Mesenchymal stem cell (in vitro differentiated cells and primary cell): ENCODE data around the gene PAF1.

Experiments used
- DNase-seq: peaks from one replicate; pipeline ENCODE4 v3.0.0-alpha.2; 2013
- H2AFZ ChIP-seq: one replicate; pipeline ENCODE4 v1.6.1; 2013; ENCODE audit warnings: low read depth, mild to moderate bottlenecking, control low read depth, inconsistent platforms, low read length, moderate library complexity
- H2AK5ac ChIP-seq: 2 replicates; pipeline ENCODE4 v1.6.1; 2013; ENCODE audit warnings: low read length, moderate library complexity, mild to moderate bottlenecking, inconsistent platforms; ENCODE audit not compliant: severe bottlenecking
- H2BK120ac ChIP-seq: one replicate; pipeline ENCODE4 v1.6.1; 2013; ENCODE audit warnings: low read depth, mild to moderate bottlenecking, inconsistent platforms, low read length, moderate library complexity
- H2BK12ac ChIP-seq, 2 experiments: one replicate each; pipeline ENCODE4 v1.6.1; 2013; ENCODE audit warnings: inconsistent platforms in 2 of 2, low read length in 2 of 2, mild to moderate bottlenecking in 2 of 2, moderate library complexity in 2 of 2, control low read depth in 1 of 2
- H2BK15ac ChIP-seq: one replicate; pipeline ENCODE4 v1.6.1; 2013; ENCODE audit warnings: mild to moderate bottlenecking, low read depth, inconsistent platforms; ENCODE audit not compliant: poor library complexity, severe bottlenecking
- H2BK5ac ChIP-seq: 2 replicates; pipeline ENCODE4 v1.6.1; 2013; ENCODE audit warnings: low read depth, mild to moderate bottlenecking, low read length, control low read depth, inconsistent platforms; ENCODE audit not compliant: poor library complexity, severe bottlenecking
- H3K14ac ChIP-seq, 2 experiments: one replicate each; pipeline ENCODE4 v1.6.1; 2013; ENCODE audit warnings: inconsistent platforms in 2 of 2, low read length in 2 of 2, control low read depth in 1 of 2, mild to moderate bottlenecking in 1 of 2, moderate library complexity in 1 of 2
- H3K18ac ChIP-seq, 2 experiments: one replicate each; pipeline ENCODE4 v1.6.1; 2013; ENCODE audit warnings: inconsistent platforms in 2 of 2, low read length in 2 of 2, control low read depth in 1 of 2, low read depth in 1 of 2, mild to moderate bottlenecking in 1 of 2
- H3K23ac ChIP-seq, 2 experiments: one replicate each; pipeline ENCODE4 v1.6.1; 2013; ENCODE audit warnings: inconsistent platforms in 2 of 2, low read length in 2 of 2, mild to moderate bottlenecking in 2 of 2, moderate library complexity in 2 of 2, control low read depth in 1 of 2
- H3K27ac ChIP-seq: 2 replicates; pipeline ENCODE4 v1.5.1; 2013; ENCODE audit warnings: mild to moderate bottlenecking, moderate library complexity, low read length, control low read depth, inconsistent platforms; ENCODE audit not compliant: poor library complexity, severe bottlenecking
- H3K27me3 ChIP-seq, 2 experiments: 2 replicates each; pipeline versions ENCODE4 v1.6.1 to v1.7.0; 2013; ENCODE audit warnings: low read length in 2 of 2, mild to moderate bottlenecking in 2 of 2, moderate library complexity in 2 of 2, control low read depth in 1 of 2, inconsistent platforms in 1 of 2; ENCODE audit not compliant: control insufficient read depth in 1 of 2, insufficient read depth in 1 of 2
- H3K36me3 ChIP-seq, 2 experiments: 2 replicates each; pipeline versions ENCODE4 v1.6.1 to v1.7.0; 2013; ENCODE audit warnings: low read length in 2 of 2, control low read depth in 1 of 2, inconsistent platforms in 1 of 2, low read depth in 1 of 2, mild to moderate bottlenecking in 1 of 2; ENCODE audit not compliant: insufficient read depth in 2 of 2, control insufficient read depth in 1 of 2
- H3K4ac ChIP-seq, 2 experiments: one replicate each; pipeline ENCODE4 v1.6.1; 2013; ENCODE audit warnings: inconsistent platforms in 2 of 2, low read length in 2 of 2, mild to moderate bottlenecking in 2 of 2, moderate library complexity in 2 of 2, control low read depth in 1 of 2, low read depth in 1 of 2
- H3K4me1 ChIP-seq: 2 replicates; pipeline ENCODE4 v1.6.1; 2013; ENCODE audit warnings: low read depth, low read length, control low read depth; ENCODE audit not compliant: control insufficient read depth, insufficient read depth
- H3K4me2 ChIP-seq: 2 replicates; pipeline ENCODE4 v1.6.1; 2013; ENCODE audit warnings: low read length, mild to moderate bottlenecking, inconsistent platforms; ENCODE audit not compliant: poor library complexity, severe bottlenecking
- H3K4me3 ChIP-seq, 2 experiments: 2 replicates each; pipeline versions ENCODE4 v1.5.1 to v1.7.0; 2013; ENCODE audit warnings: low read length in 2 of 2, mild to moderate bottlenecking in 2 of 2, control low read depth in 1 of 2, low read depth in 1 of 2; ENCODE audit not compliant: insufficient read depth in 1 of 2
- H3K79me1 ChIP-seq: replicated peaks from 2 replicates; pipeline ENCODE4 v1.6.1; 2013; ENCODE audit warnings: mild to moderate bottlenecking, control low read depth, low read length, inconsistent platforms; ENCODE audit not compliant: poor library complexity, severe bottlenecking
- H3K9ac ChIP-seq: 2 replicates; pipeline ENCODE4 v1.7.0; 2013; ENCODE audit warnings: mild to moderate bottlenecking, low read length, moderate library complexity
- H3K9me3 ChIP-seq: 2 replicates; pipeline ENCODE4 v1.7.0; 2013; ENCODE audit warnings: mild to moderate bottlenecking, low read length; ENCODE audit not compliant: control insufficient read depth
- H4K8ac ChIP-seq: one replicate; pipeline ENCODE4 v1.6.1; 2013; ENCODE audit warnings: inconsistent platforms, mild to moderate bottlenecking, low read length, moderate library complexity
- H4K91ac ChIP-seq: one replicate; pipeline ENCODE4 v1.6.1; 2013; ENCODE audit warnings: mild to moderate bottlenecking, low read length, inconsistent platforms
- WGBS: methylation state at CpG from one replicate; pipeline ENCODE4 v1.1.7; 2013; ENCODE audit warnings: mixed read lengths; 5-methylcytosine and 5-hydroxymethylcytosine counted together

The PAF1 gene

DNA sequence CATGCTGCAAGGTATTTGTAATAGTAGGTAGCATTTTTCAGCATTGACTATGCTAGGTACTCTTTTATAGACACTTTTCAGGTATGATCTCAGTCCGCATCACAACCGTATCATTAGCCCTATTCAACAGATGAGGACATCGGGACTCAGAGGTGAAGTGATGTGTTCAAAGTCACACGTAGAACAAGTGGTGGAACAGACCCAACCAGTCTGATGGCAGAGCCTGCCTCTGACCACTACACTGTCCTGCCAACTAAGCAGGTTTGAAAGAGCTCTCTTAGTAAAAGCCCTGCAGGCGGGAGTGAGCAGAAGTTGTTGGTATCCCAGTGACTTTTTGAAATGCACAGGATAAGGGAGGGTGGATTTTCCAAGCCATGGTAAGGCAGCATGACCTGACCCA lies 20.2 kb downstream of the PAF1 start:
- Histone ChIP-seq H3K4ac (no peak overlapping the region), H3K27me3 (no peaks in the 10 kb centered on the region), H3K9me3 (no peaks in the 10 kb centered on the region), H2BK15ac (no peak overlapping the region), H2BK12ac (no peak overlapping the region), H3K4me3 (no peak overlapping the region), H2BK120ac (no peak overlapping the region), H3K4me1 (peaks cover 3% of the 10 kb centered on the region), H4K8ac (no peak overlapping the region), H3K79me1 (peaks cover 57% of the 10 kb centered on the region), H2AFZ (no peak overlapping the region), H2AK5ac (no peak overlapping the region), H3K18ac (no peak overlapping the region), H2BK5ac (no peak overlapping the region), H3K27ac (no peak overlapping the region), H4K91ac (no peak overlapping the region), H3K4me2 (no peak overlapping the region), H3K36me3 (peaks cover 50 to 77% of the 10 kb centered on the region in 2 experiments), H3K14ac (no peak overlapping the region), H3K23ac (no peak overlapping the region), H3K9ac (peak overlapping the region; percentile 6)
- 96% methylated on average over 5 of the region's 5 CpGs for WGBS
- no peak for DNase-seq

DNA sequence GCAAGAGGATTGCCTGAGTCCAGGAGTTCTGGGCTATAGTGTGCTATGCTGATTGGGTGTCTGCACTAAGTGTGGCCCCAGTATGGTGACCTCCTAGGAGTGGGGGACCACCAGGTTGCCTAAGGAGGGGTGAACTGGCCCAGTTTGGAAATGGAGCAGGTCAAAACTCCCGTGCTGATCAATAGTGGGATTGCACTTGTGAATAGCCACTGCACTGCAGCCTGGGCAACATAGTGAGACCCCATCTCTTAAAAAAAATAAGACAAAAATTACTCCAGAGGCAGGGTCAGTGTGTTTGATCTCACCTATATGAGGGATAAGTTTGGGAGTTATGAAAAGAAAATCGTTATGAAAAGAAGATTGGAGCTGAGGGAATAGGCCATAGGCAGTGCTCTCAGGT lies 21.7 kb downstream of the PAF1 start:
- H3K23ac ChIP-seq, result no peak overlapping the region
- no peak overlapping the region for H3K18ac ChIP-seq

DNA sequence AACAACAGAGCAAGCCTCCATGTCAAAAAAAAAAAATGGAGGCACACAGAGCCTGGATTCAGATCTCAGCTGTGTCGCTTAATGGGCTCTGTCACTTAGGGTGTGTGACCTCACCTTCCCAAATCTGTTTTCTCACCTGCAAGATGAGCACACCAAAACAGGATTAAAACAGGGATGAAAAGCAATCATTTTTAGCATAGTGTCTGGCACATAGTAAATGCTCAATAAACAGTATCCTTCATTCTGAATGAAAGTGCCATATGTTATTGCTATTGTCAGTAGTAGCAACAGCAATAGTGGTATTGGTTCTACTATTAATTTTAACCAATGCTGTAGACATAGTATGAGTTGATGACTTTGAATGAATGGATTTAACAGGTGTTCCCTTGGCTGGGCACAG lies 25.4 kb downstream of the PAF1 start:
- Histone ChIP-seq H3K27me3 (no peaks in the 10 kb centered on the region), H2BK5ac (no peak overlapping the region), H2AK5ac (no peak overlapping the region), H2BK15ac (no peak overlapping the region), H2BK120ac (no peak overlapping the region), H2AFZ (no peak overlapping the region), H2BK12ac (no peak overlapping the region), H3K79me1 (peaks cover 43% of the 10 kb centered on the region), H3K4ac (no peak overlapping the region), H4K8ac (no peak overlapping the region), H3K23ac (no peak overlapping the region), H3K27ac (no peak overlapping the region), H3K36me3 (peaks cover 35 to 61% of the 10 kb centered on the region in 2 experiments), H3K18ac (no peak overlapping the region), H3K9ac (no peak overlapping the region), H3K4me3 (no peak overlapping the region), H4K91ac (no peak overlapping the region), H3K4me2 (no peak overlapping the region), H3K9me3 (no peaks in the 10 kb centered on the region), H3K4me1 (peaks cover 19% of the 10 kb centered on the region), H3K14ac (no peak overlapping the region)
- 100% methylated on average over 1 of the region's 1 CpG for whole genome bisulfite sequencing
- DNase-seq, result no peak

More for the DNA sequence above, 21.7 kb downstream of the PAF1 start:
- Histone ChIP-seq H3K27ac (no peak overlapping the region), H3K4me2 (no peak overlapping the region), H3K9me3 (no peaks in the 10 kb centered on the region), H3K9ac (no peak overlapping the region), H3K4ac (no peak overlapping the region), H3K4me1 (peaks cover 3% of the 10 kb centered on the region), H2AFZ (no peak overlapping the region), H2BK12ac (no peak overlapping the region), H3K36me3 (peaks cover 42 to 75% of the 10 kb centered on the region in 2 experiments), H3K4me3 (no peak overlapping the region), H4K8ac (no peak overlapping the region), H3K27me3 (no peaks in the 10 kb centered on the region), H2BK5ac (no peak overlapping the region), H2AK5ac (no peak overlapping the region), H4K91ac (no peak overlapping the region), H3K79me1 (peaks cover 54% of the 10 kb centered on the region), H2BK120ac (no peak overlapping the region), H3K14ac (no peak overlapping the region), H2BK15ac (no peak overlapping the region)
- WGBS, result 92% methylated on average over 2 of the region's 2 CpGs
- DNase-seq, result no peak

DNA sequence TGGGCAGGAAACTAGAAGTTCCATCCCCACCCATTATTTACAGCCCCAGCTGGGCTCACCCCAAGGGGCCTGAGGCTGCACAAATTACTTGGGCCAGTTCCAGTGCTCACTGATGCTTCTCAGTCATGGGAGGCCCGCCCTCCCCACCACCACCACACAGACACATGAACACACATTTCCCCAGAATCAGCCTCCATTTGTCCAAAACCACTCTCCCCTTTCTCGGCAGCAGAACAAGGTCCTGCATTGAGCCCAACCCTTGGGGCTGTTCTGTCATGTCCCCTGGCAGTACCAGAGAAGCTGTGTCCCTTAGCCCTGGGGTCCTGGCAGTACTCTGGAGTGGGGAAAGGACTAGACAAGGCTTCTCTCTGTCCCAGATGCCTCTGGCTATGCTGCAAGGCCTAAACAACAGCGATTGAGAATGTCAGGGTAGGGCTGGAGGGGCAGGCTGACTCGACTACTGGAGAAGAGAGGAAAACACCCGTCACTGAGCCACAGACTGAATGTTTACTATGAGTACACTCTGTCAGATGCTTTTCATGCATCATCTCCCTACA lies 26.9 kb downstream of the PAF1 start:
- no peak overlapping the region for H3K23ac ChIP-seq
- peaks cover 19% of the 10 kb centered on the region for H3K4me1 ChIP-seq
- H2BK120ac ChIP-seq, result no peak overlapping the region
- no peak overlapping the region for H3K4me2 ChIP-seq
- H3K27me3 ChIP-seq, result no peaks in the 10 kb centered on the region
- no peak overlapping the region for H2AK5ac ChIP-seq
- H3K14ac ChIP-seq, result peak overlapping the region in 1 of 2 experiments; percentile 2
- no peak overlapping the region for H3K4ac ChIP-seq
- H2BK15ac ChIP-seq, result no peak overlapping the region
- no peak overlapping the region for H2AFZ ChIP-seq
- no peaks in the 10 kb centered on the region for H3K9me3 ChIP-seq
- no peak overlapping the region for H4K91ac ChIP-seq
- H3K36me3 ChIP-seq, result peaks cover 30 to 58% of the 10 kb centered on the region in 2 experiments
- WGBS, result 81% methylated on average over 4 of the region's 5 CpGs
- H4K8ac ChIP-seq, result no peak overlapping the region
- H3K9ac ChIP-seq, result peak overlapping the region; percentile 91
- H2BK5ac ChIP-seq, result no peak overlapping the region
- no peak overlapping the region for H2BK12ac ChIP-seq
- H3K18ac ChIP-seq, result no peak overlapping the region
- no peak overlapping the region for H3K4me3 ChIP-seq
- peak; percentile 62 for DNase-seq
- H3K27ac ChIP-seq, result peak overlapping the region; percentile 52
- H3K79me1 ChIP-seq, result peaks cover 39% of the 10 kb centered on the region
